ENCODE data around the gene RPL36.

GRCh38 chr19:5652261-5652660 is 37.8 kb upstream of the RPL36 start:
- TF ChIP-seq, protein P1, sequence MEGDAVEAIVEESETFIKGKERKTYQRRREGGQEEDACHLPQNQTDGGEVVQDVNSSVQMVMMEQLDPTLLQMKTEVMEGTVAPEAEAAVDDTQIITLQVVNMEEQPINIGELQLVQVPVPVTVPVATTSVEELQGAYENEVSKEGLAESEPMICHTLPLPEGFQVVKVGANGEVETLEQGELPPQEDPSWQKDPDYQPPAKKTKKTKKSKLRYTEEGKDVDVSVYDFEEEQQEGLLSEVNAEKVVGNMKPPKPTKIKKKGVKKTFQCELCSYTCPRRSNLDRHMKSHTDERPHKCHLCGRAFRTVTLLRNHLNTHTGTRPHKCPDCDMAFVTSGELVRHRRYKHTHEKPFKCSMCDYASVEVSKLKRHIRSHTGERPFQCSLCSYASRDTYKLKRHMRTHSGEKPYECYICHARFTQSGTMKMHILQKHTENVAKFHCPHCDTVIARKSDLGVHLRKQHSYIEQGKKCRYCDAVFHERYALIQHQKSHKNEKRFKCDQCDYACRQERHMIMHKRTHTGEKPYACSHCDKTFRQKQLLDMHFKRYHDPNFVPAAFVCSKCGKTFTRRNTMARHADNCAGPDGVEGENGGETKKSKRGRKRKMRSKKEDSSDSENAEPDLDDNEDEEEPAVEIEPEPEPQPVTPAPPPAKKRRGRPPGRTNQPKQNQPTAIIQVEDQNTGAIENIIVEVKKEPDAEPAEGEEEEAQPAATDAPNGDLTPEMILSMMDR (IDR thresholded peaks at IDR 0.05; ENCODE audit: insufficient read depth, low read length, poor library complexity, severe bottlenecking), result no peak
- TF ChIP-seq EZH2phosphoT487 (conservative IDR thresholded peaks at IDR 0.05; ENCODE audit: low read length), result no peak
